ENCODE data around the gene GRIP2. TPM values are rescaled to one million over a fixed set of nuclear protein-coding genes. Genes with fewer than 3 reads are reported as not detected.

The GRIP2 gene
- total and polyA plus RNA-seq, 2 donors (not counting 3 experiments of a cell fraction or from before 2014, with no cell fraction given) = not detected

GRCh38 chr3:14510838-14511622 lies 29.1 kb downstream of the GRIP2 start:
- Histone ChIP-seq H3K9me1 (replicated peaks; ENCODE audit: control insufficient read depth, extremely low read depth, insufficient read depth, low read length) (no peaks in the 10 kb centered on the region), H3K9me3 (replicated peaks; ENCODE audit: control insufficient read depth, insufficient read depth, low read length) (no peaks in the 10 kb centered on the region), H4K20me1 (replicated peaks; ENCODE audit: control insufficient read depth, extremely low read depth, insufficient read depth, low read length) (no peaks in the 10 kb centered on the region), H3K4me3 (replicated peaks in 1 of 3; ENCODE audit: insufficient read depth in 1 of 3, low read depth in 1 of 3, low read length in 3 of 3) (no peak overlapping the region), H2AFZ (ENCODE audit: low read depth, low read length) (no peak overlapping the region), H3K27me3 (ENCODE audit: control insufficient read depth in 2 of 2, insufficient read depth in 2 of 2, low read length in 2 of 2) (no peaks in the 10 kb centered on the region), H3K36me3 (ENCODE audit: control insufficient read depth in 2 of 2, extremely low read depth in 1 of 2, insufficient read depth in 2 of 2, low read length in 2 of 2) (no peaks in the 10 kb centered on the region), H3K9ac (replicated peaks; ENCODE audit: extremely low read depth, insufficient read depth, low read length) (no peak overlapping the region), H3K79me2 (ENCODE audit: control insufficient read depth, insufficient read depth, low read length) (no peaks in the 10 kb centered on the region), H3K4me2 (ENCODE audit: insufficient read depth, low read length) (no peak overlapping the region), H3K4me1 (ENCODE audit: control insufficient read depth, extremely low read depth, insufficient read depth, low read length) (no peaks in the 10 kb centered on the region), H3K27ac (ENCODE audit: insufficient read depth, low read depth, low read length) (no peak overlapping the region)
- DNase-seq (ENCODE audit: low read depth, low spot score) (no peak), FAIRE-seq (no peak)
- POLR2A ChIA-PET = no interaction called here
- dilution Hi-C loops (cut with MboI; ENCODE audit: extremely low pct_ligation_motif_present, low sequenced_read_pairs) (no loop called here), intact Hi-C loops (cut with micrococcal nuclease) (no loop called here)
- TF ChIP-seq MAX (IDR thresholded peaks at IDR 0.05; ENCODE audit: insufficient read depth, insufficient read length) = no peak
- TF ChIP-seq JUN (IDR thresholded peaks at IDR 0.05; ENCODE audit: borderline replicate concordance, insufficient read depth, insufficient read length, low read depth) = no peak
- no peak for TF ChIP-seq FOS (IDR thresholded peaks at IDR 0.05; ENCODE audit: borderline replicate concordance, insufficient read depth, low read length)
- TF ChIP-seq EZH2 (IDR thresholded peaks at IDR 0.05; ENCODE audit: borderline replicate concordance, low read depth, low read length, severe bottlenecking) = no peak
- TF ChIP-seq CTCF (IDR thresholded peaks at IDR 0.05; ENCODE audit: extremely low read depth in 1 of 2, insufficient read depth in 1 of 2, low read depth in 1 of 2, low read length in 2 of 2) = no peak
- no TSS peak for BruUV-seq (replicated peaks)
- CTCF ChIA-PET = interaction anchor here (0.9 to 1.5 kb wide), 4 partner anchors 37 to 306 kb away, joined by 3 to 4 read pairs (median 3); no protein-coding TSS in a partner anchor

Data from endothelial cell of umbilical vein (primary cell).